SIG-M5 treated with dmso at 0.1 percent for 504 hours (cell line): ENCODE results near the gene NR1H2.
"Not testable (repeated sequence)": the region's sequence is repeated elsewhere in the genome, so short reads cannot be mapped to it uniquely, and the experiment has no call there.

ENCODE experiments used
- DNase-seq: peaks from one replicate; lab custom pipeline; 2025; ENCODE audit not compliant: unreplicated experiment; lab: John Stamatoyannopoulos, UW

The NR1H2 gene

GRCh38 chr19:50344661-50345318 is 31.5 kb upstream of the NR1H2 start:
- DNase-seq: peak; percentile 88

GRCh38 chr19:50347089-50347581 is 29.1 kb upstream of the NR1H2 start:
- peak; percentile 44 for DNase-seq

- no peak for DNase-seq
These were observed 26.8 kb upstream of the NR1H2 start for GRCh38 chr19:50349277-50350057.

GRCh38 chr19:50352242-50352641 is 24.0 kb upstream of the NR1H2 start:
- DNase-seq: no peak

GRCh38 chr19:50353487-50353880 is 22.8 kb upstream of the NR1H2 start:
- not testable (repeated sequence) for DNase-seq

- DNase-seq: no peak
These were observed 19.5 kb upstream of the NR1H2 start for GRCh38 chr19:50356691-50357177.

- DNase-seq: peak; percentile 78
These were observed 18.8 kb upstream of the NR1H2 start for GRCh38 chr19:50357178-50358100.

- peak; percentile 47 for DNase-seq
These were observed 17.6 kb upstream of the NR1H2 start for GRCh38 chr19:50358483-50359327.

- no peak for DNase-seq
These were observed 16.9 kb upstream of the NR1H2 start for GRCh38 chr19:50359328-50359818.

- no peak for DNase-seq
These were observed 14.8 kb upstream of the NR1H2 start for GRCh38 chr19:50361290-50362029.

- no peak for DNase-seq
These were observed 14.2 kb upstream of the NR1H2 start for GRCh38 chr19:50362030-50362412.

GRCh38 chr19:50362656-50363424 is 13.4 kb upstream of the NR1H2 start:
- DNase-seq: no peak

GRCh38 chr19:50365434-50366306 is 10.6 kb upstream of the NR1H2 start, which contains the start of gene NAPSA:
TSS of gene NAPSA (minus strand) at chr19:50365639. CDS start at chr19:50365621, 18 bp downstream.
- no peak for DNase-seq

GRCh38 chr19:50368649-50369570 is 7.3 kb upstream of the NR1H2 start:
- peak; percentile 86 for DNase-seq

GRCh38 chr19:50371914-50372475 is 4.3 kb upstream of the NR1H2 start:
- peak; percentile 91 for DNase-seq

GRCh38 chr19:50377051-50377461 is 799 bp downstream of the NR1H2 start:
- no peak for DNase-seq
